Suppressor macrophage treated with lipopolysaccharide for 1 hour (primary cell): ENCODE results near the gene CSNK1E.
"Not testable (repeated sequence)": the region's sequence is repeated elsewhere in the genome, so short reads cannot be mapped to it uniquely, and the experiment has no call there.

ENCODE experiments used
- DNase-seq, 3 donors: peaks; one replicate each; pipeline ENCODE4 v3.0.0-alpha.2; 2020 to 2022

CSNK1E gene

GRCh38 chr22:38317122-38317994, at the start of gene CSNK1E:
Gene CSNK1E (minus strand): TSS chr22:38317433. CDS start chr22:38314157, 3,276 bp downstream.
- DNase-seq: peak; percentile 74 to 94 (median 86)

- not testable (repeated sequence) for DNase-seq
Measured at GRCh38 chr22:38365829-38366228, 48.6 kb upstream of the CSNK1E start.

GRCh38 chr22:38365174-38365573, 47.9 kb upstream of the CSNK1E start:
- peak in 1 of 3 donors; percentile 14 for DNase-seq

GRCh38 chr22:38360560-38360959, 43.3 kb upstream of the CSNK1E start:
- not testable (repeated sequence) for DNase-seq

GRCh38 chr22:38359817-38360216, 42.6 kb upstream of the CSNK1E start:
- DNase-seq: not testable (repeated sequence)

GRCh38 chr22:38357971-38358370, 40.7 kb upstream of the CSNK1E start:
- DNase-seq: not testable (repeated sequence)

GRCh38 chr22:38355275-38355674, 38.0 kb upstream of the CSNK1E start:
- DNase-seq: no peak

GRCh38 chr22:38353701-38354100, 36.5 kb upstream of the CSNK1E start:
- DNase-seq: no peak

GRCh38 chr22:38353142-38353629, 36.0 kb upstream of the CSNK1E start:
- DNase-seq: peak; percentile 62 to 86 (median 76)

GRCh38 chr22:38352436-38352835, 35.2 kb upstream of the CSNK1E start:
- no peak for DNase-seq

GRCh38 chr22:38350444-38351359, 33.5 kb upstream of the CSNK1E start:
- no peak for DNase-seq

- DNase-seq: no peak
Measured at GRCh38 chr22:38348751-38349496, 31.7 kb upstream of the CSNK1E start.

GRCh38 chr22:38347944-38348750, 30.9 kb upstream of the CSNK1E start:
- DNase-seq: peak; percentile 70 to 80 (median 77)

- DNase-seq: no peak
Measured at GRCh38 chr22:38347181-38347943, 30.1 kb upstream of the CSNK1E start.

GRCh38 chr22:38346506-38346905, 29.3 kb upstream of the CSNK1E start:
- DNase-seq: no peak

GRCh38 chr22:38345782-38346181, 28.5 kb upstream of the CSNK1E start:
- no peak for DNase-seq

- DNase-seq: not testable (repeated sequence)
Measured at GRCh38 chr22:38339893-38340292, 22.7 kb upstream of the CSNK1E start.

GRCh38 chr22:38338772-38339379, 21.6 kb upstream of the CSNK1E start:
- DNase-seq: no peak

- DNase-seq: no peak
Measured at GRCh38 chr22:38336699-38337098, 19.5 kb upstream of the CSNK1E start.

GRCh38 chr22:38335077-38335476, 17.8 kb upstream of the CSNK1E start:
- peak; percentile 24 to 72 (median 63) for DNase-seq
